NCI-H748 (cell line): ENCODE results near the gene SLC35F3.

ENCODE experiments used
- DNase-seq: peaks from one replicate; lab custom pipeline; 2025; ENCODE audit not compliant: unreplicated experiment; lab: John Stamatoyannopoulos, UW

The SLC35F3 gene

DNA sequence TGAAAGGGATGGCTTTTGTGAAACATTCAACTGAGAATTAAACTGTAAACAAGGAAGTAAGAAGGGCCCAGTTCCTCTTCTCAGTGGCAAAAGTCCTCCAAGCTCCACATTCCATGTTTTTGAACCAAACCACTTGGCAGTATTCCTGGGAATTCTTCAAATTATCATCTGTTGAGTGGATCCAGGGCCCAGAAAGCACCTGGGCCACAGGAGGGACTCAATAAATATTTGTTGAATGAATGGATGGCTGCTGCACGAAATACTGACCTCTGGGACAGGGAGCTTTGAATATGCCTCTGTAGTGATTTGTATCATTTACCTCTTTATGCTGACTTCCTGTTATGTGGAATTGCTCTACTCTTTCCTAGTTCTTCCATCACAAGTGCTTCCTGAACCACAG lies 4.7 kb downstream of the SLC35F3 start:
- DNase-seq: no peak

DNA sequence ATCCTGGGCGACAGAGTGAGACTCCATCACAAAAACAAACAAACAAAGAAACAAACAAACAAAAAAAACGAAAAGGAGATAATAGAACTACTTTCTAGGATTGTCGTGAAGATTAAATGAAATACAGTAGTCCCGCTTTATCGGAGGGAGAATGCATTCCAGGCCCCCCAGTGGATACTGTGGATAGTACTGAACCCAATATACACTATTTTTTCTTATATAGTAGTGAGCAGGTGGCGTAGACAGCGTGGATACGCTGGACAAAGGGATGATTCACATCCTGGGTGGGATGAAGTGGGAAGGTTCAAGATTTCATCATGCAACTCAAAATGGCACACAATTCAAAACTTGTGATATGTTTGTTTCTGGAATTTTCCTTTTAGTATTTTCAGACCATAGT lies 8.0 kb downstream of the SLC35F3 start:
- no peak for DNase-seq

DNA sequence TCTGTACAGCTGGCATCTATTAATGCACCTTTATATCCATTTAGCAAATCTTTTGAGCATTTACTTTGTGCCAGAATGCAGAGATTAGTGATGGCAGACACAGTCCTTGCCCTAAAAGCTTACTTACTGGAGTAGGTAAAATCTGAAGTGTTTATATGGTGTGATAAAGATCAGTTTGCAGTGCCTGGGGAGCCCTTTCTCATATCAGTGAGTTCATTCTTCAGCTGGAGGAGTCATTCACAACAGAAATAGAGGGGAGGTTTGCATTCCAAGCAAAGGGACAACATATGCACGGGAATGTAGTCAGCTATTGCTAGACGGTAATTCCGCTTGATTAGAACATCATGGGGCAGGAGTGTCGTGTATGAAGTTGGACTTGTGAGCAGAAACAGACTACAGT lies 8.4 kb downstream of the SLC35F3 start:
- DNase-seq: no peak

DNA sequence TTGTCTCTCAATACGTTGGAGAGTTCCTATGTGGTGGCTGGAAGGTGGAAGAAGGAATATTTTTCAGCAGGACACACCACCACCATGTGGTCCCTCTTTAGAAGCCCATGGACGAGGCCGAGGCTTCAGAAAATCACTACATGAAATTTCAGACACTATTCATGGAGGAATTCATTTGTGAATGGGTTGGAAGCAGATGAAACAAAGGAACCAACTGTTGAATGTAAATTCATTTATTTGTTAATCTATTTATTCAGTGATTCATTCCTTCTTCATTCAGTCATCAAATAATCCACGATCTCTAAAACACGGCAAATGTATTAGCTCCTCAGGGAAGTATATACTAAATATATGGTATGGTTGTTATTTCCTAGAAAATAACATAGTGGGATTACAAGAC lies 12.2 kb downstream of the SLC35F3 start:
- no peak for DNase-seq

DNA sequence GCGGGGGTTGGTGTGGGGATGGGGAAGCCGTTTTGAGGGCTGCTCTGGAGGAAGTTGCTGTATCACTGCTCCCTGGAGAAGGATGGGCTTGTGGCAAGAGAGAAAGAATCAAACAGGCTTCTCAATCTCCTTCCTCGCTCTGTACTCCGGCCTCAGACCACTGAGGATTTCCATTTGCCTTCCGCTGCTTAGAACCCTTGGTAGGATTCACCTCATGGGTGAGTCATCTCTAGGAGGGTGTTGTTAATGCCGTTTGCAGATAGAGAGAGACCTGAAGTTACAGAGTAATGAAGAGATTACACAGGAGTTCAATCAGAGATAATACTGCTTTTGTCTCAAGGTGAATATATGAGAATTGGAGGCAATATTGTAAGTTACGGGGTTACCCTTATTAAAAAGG lies 15.3 kb downstream of the SLC35F3 start:
- no peak for DNase-seq

DNA sequence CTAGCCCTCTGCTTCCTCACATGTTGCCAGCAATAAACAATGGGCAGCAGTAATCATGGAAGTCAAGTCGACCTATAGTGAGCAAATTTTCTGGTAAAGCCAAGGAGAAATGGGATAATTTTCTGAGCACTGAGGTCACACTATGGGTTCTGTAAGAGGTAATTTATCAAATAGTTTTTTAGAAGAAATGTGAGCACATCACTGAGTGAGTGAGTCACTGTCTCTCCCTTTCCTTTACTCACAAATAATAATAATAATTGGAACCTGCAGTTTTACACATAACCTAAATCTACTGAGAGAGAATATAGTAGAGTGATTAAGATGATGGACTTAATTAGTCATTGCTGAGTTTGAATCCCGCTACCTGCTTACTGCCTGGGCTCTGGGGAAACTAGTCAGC lies 23.6 kb downstream of the SLC35F3 start:
- DNase-seq: no peak

DNA sequence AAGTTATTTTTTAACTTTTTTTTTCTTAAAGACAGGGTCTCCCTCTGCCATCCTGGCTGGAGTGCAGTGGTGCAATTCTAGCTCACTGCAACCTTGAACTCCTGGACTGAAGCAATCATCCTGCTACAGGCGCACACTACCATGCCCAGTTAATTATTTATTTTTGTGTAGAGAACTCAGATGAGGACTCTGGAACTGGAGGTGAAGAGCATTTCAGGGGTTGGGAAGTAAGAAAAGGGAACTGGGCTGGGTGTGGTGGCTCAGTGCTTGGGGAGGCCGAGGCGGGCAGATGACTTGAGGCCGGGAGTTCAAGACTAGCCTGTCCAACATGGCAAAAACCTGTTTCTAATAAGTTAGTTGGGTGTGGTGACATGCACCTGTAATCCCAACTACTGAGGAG lies 28.9 kb downstream of the SLC35F3 start:
- no peak for DNase-seq

DNA sequence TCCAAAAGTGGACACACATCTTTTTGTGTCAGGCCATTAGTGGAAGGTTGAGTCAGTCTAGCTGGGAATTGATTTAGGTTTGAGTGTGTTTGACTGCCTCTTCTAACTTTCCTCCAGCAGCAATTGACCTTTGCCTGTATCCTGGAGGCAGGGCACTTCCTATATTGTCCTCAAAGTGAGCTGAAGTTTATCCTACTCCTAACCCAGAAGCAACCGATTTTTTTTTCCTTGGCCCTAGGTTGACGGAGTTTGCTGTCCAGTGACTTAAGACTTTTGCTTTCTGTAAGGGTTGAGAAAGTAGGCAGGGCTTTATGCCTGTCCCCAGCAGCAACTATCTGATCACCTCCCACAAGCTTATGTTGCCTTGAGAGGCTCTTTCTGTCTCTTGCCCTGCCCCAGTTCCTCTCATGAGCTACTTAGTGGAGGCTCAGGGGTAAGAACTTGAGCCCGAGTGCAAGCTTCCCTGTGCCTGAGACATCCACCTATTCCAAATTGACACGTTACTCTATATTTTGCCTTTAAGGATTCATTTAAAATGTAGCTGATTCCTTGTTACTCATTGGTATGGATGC lies 30.9 kb downstream of the SLC35F3 start:
- no peak for DNase-seq

DNA sequence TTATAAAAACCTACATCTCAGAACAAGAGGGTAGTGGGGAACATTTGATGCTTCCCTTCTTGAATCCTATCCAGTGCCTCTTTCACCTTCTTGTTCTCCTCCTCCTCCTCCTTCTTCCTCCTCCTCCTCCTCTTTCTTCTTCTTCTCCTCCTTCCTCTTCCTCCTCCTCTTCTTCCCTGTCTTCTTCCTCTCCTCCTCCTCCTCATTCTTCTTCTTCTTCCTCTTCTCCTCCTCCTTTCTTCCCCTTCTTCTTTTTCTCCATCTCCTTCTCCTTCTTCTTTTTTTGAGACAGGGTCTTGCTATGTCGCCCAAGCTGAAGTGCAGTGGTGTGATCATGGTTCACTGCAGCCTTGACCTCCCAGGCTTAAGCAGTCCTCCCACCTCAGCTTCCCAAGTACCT lies 31.9 kb downstream of the SLC35F3 start:
- no peak for DNase-seq

DNA sequence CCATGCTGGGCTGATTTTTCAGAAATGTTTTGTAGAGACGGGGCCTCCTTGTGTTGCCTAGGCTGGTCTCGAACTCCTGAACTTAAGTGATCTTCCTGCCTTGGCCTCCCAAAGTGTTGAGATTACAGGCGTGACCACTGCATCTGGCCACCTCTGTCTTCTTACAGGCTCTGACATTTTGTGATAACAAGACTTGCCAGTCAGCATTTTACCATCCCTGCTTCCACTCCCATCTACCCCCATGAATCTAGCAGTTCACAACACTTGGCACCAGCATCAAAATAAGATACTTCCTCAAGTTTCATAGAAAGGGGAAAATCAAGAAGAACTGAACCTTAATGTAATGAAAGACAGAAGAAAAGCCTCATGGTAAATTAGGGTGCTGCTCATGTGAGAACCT lies 32.4 kb downstream of the SLC35F3 start:
- no peak for DNase-seq

DNA sequence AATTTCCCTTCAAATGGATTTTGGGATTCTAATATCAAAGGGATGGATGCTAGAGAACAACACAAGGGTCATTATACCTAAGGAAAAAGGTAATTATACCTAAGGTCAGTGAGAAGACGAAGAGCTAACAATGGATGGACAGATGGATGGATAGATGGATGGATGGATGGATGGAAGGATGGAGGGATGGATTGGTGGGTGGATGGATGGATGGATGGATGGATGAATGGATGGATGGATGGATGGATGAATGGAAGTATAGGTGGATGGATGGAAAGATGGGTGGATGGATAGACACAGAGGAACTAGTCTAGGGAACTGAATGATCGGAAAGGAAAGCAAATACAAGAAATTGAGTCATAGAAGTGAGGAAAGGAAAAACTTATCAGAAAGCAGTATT lies 34.0 kb downstream of the SLC35F3 start:
- no peak for DNase-seq

DNA sequence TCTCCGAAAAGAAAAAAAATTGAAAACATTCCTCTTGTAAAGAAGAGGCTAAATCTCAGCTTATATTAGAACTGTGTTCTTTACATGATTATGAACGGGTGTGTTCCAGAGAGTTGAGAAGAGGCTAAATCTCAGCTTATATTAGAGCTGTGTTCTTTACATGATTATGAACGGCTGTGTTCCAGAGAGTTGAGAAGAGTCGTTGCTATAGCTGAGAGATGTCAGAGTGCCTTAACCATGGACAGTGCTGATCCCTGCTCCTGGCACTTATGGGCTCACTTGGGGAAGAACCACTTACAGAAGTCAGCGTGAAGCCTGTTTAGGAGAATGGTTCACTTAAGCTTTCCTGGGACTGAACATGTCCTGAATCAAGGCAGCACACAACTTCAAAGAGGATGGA lies 35.0 kb downstream of the SLC35F3 start:
- no peak for DNase-seq

DNA sequence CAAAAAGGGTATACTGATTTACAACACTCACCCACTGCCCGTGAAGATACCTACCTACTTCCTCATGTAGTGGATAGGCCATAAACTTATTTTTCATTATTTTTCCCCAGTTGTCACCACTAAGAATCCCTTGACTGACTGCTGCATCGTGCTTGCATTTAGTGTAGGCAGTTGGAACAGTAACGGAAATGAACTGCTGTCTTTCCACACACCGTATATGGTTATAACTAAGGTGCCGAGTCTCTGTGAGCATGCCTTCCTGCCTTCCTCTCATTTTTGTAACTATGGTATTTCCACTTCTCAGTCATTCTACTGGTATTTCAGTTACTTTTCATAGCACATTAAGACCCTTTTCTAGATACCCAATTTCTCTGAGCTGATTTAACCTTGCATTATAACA lies 36.4 kb downstream of the SLC35F3 start:
- DNase-seq: no peak

DNA sequence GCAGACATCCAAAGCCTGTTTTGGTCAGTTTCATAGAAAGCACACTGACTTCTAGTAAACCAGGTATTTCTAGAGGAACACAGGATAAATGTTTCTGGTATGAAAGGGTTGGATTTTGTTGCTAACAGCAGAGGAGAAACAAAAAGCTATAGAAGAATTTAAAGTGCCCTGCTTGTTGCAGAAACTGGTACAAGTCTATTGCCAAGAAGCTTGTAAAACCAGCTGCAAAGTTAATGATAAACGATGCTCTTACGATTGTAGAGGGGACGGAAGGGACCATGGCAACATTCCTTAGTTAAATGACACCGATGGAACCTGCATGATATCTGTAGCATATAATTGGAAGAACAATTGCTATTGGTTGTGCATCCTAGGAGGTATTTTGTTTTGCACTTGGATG lies 40.1 kb downstream of the SLC35F3 start:
- no peak for DNase-seq

DNA sequence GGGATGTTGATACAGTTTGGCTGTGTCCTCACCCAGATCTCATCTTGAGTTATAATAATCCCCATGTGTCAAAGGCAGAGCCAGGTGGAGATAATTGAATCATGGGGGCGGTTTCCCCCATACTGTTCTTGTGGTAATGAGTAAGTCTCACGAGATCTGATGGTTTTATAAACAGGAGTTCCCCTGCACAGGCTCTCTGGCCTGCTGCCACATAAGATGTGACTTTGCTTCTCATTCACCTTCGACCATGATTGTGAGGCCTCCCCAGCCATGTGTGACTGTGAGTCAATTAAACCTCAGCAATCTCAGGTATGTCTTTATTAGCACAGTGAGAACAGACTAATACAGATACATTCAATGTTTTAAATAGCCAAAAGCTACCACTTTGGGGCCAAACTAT lies 41.1 kb downstream of the SLC35F3 start:
- no peak for DNase-seq

DNA sequence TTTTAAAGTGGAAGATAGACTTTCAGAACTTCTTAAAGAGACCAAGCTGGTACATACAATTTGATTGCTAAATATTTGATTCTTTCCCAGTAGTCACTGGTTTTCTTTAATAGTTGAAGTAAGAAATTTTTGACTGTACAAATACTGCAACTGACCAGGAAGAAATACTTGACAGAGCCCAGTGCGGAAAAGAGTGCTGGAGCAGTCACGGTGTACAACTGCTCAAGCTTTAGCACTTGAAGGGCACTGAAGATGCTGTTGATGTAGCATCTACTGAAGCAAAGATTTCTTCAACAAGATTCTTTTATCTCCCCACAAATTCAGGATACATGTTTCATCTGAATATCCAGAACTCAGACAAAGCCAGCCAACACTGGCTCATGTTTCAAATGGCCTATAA lies 41.5 kb downstream of the SLC35F3 start:
- no peak for DNase-seq

DNA sequence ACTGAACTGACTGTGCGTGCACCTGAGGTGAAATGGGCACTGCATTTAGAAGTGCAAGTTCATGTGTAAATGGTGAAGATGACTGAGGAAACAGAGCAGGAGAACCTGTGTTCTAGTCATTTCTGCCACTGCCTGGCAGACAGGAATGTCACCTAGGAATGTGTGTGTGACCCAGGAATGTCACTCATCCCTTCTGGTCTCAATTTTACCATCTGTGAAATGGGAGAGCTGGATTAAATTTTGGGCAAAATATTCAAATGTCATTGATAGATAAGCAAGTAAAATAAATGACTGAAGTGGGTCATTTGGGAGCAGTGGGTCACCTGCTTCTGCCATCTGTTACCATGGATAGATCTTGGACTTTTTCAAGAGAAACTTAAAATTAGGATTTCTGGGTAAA lies 42.2 kb downstream of the SLC35F3 start:
- DNase-seq: no peak

DNA sequence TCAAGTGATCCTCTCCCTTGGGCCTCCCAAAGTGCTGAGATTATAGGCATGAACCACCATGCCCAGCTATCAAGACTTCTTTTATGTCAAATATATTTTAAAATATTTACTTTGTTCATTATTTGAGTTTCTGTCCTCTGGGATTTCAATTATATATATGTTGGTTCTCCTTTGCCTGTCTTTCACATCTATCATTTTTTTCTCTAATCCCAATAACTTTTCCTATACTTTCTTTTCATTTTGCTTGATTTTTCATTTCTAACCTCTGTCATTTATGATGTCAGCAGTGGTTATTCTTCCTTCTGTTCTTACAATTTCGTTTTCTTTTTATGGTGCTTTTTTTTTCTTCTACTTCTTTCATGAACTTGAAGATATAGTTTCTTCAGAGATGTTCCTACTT lies 47.3 kb downstream of the SLC35F3 start:
- no peak for DNase-seq

DNA sequence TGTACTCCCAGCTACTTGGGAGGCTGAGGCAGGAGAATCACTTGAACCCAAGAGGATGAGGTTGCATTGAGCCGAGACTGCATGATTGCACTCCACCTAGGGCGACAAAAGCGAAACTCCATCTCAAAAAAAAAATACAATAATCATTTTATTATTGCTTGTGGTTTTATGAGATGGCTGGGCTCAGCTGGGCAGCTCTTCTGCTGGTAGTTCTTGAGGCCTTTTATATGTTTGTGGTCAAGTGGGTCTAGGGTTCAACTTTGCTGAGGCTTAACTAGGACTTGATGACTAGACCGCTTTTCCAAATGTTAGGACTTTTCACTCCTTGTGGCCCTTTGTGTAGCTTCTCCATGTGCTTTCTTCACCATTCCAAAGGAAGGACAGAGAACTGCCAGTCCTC lies 53.2 kb downstream of the SLC35F3 start:
- DNase-seq: no peak

DNA sequence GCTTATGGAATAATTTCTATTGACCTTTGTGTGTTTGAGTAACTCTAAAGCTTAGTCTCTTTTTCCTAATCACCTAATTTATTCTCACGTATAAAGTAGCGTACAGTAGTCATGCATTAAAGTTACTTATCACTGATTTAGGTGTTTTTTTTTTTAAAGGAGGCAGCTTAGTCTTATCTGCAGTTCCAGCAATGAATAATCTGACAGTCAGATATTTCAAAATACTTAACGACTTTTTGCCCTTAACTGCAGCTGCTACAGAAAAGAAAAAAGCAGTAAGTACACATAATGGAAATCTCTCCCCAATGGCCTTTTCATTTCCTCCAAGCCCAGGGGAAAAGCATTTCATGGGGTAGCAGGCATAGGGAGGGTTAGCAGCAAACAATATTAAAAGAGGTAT lies 54.6 kb downstream of the SLC35F3 start:
- DNase-seq: no peak

DNA sequence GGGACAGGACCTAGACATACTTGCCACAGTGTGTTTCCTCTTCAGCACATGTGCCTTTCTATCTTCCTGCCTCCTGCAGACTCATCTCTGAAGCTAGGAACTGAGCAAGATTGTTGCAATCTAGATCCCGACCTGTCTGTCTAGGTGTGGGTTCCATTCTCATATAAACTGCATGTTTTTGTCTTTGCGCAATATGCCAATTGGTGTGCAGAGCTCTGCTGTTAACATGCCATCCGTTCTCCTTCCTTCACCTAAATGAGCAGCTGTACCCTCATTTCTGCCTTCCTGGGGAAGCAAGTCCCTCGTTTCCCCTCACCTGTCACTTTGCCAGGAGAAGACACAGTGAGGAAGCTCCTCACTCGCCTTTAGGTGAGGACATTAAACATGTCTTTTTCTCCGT lies 55.5 kb downstream of the SLC35F3 start:
- DNase-seq: no peak

DNA sequence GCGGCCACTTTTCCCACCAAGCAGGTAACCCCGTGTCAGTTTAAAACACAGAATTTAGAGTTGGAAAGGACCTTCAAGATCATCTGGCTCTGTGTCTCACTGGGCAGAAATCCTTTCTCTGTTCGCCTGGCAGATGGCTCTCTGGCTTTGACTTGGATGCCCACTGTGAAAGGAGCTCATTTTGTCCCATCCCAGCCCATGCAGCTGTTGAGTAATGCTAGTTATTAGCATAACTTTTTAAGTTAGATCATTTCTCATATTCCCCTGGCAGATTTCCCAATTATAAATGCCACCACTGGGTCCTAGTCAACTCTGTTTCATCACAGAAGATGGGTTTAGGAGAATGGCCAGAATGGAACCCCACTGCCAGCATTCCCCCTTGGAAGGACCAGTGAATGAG lies 55.9 kb downstream of the SLC35F3 start:
- DNase-seq: no peak

DNA sequence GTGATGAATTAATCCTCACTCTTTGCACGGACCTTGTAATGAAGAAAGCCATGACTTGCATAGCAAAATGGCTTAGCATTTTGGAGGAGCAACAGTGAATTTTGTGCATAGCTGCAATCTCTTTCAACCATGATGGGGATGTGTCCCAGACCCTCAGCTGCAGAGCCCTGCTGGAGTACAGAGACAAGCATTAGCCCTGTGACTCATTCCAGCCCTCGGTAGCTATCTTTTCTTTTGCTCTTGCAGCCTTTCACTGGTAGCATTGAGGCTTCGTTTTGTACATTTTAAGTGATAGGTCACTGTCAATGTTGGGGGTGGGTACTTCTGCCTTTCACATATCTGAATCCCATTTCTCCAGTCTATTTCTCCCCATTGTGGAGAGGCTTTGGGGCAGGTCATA lies 58.4 kb downstream of the SLC35F3 start:
- no peak for DNase-seq

DNA sequence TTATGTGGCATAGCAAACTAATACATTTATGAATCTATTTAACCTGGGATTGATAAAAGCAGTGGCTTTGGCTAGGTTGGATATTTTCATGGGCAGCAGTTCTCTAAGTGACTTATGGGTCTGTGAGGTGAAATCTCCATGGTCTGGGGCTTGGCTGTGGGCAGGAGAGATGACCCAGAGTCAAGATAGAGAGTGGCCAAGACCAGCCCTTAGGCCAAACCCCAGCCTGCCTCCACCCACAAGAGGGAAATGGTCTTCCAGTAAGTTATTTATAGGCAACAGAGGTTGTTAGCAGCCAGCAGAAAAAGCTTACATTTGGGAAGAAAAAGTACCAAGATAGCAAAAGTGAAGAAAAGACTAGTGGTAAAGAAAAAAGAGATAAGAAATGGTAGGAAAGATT lies 61.4 kb downstream of the SLC35F3 start:
- DNase-seq: no peak
